ENCODE data around the gene POLR2L.

The POLR2L gene

GRCh38 chr11:842370-843002, at the start of gene POLR2L, which contains the start of gene TSPAN4:
Gene POLR2L (minus strand): TSS chr11:842529. CDS start chr11:842508, 21 bp downstream.
Gene TSPAN4 (plus strand): TSS chr11:842852. CDS start chr11:850305, 7,453 bp downstream.
- DNase-seq, result peak; percentile 96

DNA sequence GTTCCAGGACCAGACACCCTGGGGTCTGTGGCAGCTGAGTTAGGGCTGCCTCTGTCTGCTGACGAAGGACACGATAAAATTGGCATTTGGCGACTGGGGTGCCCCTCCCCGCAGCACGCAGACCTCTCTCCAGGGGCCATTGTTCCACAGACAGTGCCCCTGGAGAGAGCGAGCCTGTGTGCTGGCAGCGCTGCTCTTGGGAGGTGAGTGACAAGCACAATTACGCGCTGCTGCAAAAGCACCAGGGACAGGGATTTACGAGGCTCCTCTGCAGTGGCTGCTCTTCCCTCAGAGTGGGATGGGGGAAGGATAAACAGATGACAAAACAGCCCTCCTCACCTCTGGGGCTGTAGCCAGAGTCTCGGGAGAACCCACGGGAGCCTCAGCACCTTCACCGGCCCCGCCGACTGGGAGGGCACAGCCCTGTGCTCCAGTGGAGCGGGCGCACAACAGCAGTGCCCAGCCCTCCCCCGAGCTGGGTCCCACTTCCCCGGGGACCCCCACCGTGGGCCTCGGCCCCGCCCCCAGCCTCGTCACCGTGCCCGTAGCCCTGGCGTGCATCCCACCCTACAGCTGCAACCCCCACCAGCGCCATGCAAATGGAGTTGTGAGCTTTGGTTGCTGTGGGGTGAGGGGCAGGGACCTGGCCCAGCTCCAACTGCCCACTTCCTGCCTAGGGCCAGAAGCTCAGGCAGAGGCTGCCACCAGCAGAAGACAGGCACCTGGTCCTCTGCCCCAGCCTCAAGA, 48.6 kb upstream of the POLR2L start:
- DNase-seq, result no peak

GRCh38 chr11:889687-890475, 47.6 kb upstream of the POLR2L start:
- DNase-seq, result no peak

- no peak for DNase-seq
These were observed 46.9 kb upstream of the POLR2L start for GRCh38 chr11:889257-889656.

- DNase-seq, result no peak
These were observed 46.2 kb upstream of the POLR2L start for GRCh38 chr11:888310-889212.

DNA sequence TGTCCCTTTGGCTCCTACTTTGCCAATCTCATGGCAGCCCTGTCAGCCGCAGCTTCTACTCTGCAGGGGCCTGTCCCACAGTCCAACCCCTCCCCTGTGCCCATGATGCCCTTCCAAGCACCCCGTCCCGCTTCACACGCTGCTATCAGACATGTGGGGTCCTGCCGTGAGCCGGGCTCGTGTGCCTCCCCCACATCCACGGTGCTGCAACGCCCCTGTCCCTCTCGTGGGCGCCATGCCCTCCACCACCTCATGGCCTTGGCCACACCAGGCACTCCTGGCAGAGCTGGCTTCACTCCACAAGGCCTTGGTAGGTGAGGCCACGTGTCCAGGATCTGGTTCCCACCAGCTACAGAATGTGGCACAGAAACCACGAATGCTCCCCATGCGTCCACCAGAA, 45.3 kb upstream of the POLR2L start:
- DNase-seq, result no peak

- no peak for DNase-seq
These were observed 44.2 kb upstream of the POLR2L start for GRCh38 chr11:886568-886967.

DNA sequence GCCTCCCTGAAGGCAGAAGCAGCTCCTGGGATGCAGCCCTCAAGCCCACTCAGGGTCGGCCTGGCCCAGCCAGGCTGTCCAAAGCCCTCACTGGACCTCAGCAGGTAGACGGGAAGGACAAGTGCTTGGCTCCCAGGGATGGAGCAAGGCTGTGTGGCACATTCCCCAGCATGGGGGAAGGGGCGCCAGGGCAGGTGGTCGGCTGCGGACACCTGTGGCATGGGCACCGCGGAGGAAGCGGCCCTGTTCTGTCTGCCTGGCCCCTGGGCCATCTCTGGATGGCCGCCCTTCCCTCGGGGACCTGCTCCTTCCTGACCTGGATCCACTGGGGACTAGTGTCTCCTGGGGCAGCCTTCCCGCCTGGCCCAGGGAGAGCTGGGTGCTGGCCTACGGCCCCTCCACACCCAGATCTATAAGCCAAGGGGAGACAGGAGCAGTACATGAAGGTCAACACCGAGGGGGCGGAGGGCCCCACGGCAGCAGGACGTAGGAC, 42.3 kb upstream of the POLR2L start:
- DNase-seq, result no peak

DNA sequence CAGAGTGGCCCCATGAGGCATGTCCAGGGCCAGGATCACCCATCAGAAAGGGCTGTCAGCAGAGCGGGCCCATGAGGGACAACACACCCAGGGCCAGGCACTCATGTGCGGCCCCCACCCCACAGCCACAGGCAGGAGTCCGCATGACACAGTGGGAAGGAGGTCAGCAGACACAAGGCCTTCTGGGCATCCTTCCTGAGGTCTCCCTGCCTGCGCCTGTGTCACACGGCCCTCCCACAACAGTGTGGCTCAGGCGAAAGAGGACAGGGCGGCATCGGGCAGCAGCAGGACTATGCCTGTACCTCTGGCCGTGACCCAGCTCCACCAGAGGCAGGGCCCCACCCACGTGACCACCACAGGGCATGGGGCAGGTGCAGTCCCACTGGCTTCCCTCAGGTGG, 41.2 kb upstream of the POLR2L start:
- DNase-seq, result no peak

GRCh38 chr11:882596-882995, 40.3 kb upstream of the POLR2L start:
- no peak for DNase-seq

GRCh38 chr11:880447-880846, 38.1 kb upstream of the POLR2L start:
- DNase-seq, result no peak

DNA sequence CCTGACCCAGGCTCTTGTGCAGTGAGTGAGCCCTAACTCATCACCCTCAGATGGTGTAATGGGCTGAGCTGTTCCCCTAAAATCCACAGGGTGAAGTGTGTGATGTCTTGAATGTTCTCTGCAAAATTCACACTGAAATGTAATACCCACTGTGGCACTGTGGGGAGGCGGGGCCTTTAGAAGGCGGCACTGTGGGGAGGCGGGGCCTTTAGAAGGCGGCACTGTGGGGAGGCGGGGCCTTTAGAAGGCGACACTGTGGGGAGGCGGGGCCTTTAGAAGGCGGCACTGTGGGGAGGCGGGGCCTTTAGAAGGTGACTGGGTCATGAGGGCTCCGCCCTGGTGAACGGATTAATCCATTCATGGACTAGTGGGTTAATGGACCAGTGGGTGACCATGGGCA, 35.2 kb upstream of the POLR2L start:
- DNase-seq, result no peak

DNA sequence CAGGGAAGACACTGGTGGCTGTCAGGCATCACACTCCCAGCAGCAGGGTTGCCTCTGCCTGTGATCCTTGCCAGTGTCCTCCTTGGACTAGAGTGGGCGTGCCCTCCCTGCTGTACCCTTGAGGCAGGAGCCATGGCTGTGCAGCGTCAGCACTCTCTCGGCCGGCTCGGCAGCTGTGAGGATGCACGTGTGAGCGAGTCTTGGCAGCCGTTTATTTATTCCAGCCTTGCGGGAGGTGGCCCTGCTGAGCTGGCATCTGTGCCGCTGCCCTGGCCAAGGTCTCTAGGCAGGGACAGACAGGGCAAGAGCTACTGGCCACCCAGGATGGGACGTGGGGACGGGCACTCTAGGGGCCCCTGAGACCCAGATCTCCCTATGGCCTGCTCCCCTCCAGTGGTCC, 34.2 kb upstream of the POLR2L start:
- no peak for DNase-seq

DNA sequence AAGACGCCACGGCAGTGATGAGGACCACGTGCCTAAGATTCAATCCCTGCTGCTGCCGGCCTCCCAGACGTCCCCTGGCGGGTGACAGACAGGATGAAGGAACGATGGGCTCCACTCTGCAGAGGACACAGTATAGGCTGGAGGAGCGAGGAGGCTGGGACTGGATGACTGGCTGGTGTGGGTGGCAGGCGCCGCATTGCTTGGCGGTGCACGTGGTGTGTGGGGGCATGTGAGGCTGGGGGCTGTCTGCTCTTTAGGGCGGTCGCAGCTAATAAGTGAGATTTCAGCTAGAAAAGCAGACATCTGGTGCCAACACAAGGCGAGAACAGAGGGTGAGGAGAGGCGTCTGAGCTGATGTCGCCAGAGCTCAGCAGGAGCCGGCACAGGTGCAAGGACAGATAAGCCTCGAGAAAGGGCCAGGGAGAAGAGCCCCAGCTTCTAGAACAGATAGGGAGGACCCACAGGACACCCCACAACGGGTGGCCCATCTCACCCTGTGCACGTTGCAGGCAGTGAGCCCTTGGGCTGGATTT, 33.5 kb upstream of the POLR2L start:
- DNase-seq, result no peak

GRCh38 chr11:875203-875602, 32.9 kb upstream of the POLR2L start:
- DNase-seq, result no peak

GRCh38 chr11:873706-874105, 31.4 kb upstream of the POLR2L start:
- DNase-seq, result no peak

GRCh38 chr11:872799-873198, 30.5 kb upstream of the POLR2L start:
- no peak for DNase-seq

GRCh38 chr11:871472-871871, 29.1 kb upstream of the POLR2L start:
- DNase-seq, result no peak

DNA sequence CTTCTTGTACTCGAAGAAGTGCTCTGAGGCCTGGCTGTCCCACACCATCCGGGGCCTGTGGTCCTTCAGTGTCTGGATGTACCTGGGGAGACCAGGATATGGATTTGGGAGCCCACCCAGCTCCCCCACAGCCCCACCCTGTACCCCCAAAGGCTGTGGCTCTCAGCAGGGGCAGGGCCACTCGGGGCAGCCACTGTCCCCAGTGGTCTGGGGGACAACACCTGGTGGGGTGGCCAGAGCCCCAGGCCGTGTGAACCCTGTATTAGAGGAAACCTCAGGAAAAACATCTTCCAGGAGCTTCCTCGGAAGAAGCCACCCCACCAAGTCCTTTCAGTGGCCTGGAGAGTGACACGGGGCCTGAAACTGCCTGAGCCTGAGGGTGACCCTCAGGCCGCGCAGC, 28.1 kb upstream of the POLR2L start:
- DNase-seq, result no peak

DNA sequence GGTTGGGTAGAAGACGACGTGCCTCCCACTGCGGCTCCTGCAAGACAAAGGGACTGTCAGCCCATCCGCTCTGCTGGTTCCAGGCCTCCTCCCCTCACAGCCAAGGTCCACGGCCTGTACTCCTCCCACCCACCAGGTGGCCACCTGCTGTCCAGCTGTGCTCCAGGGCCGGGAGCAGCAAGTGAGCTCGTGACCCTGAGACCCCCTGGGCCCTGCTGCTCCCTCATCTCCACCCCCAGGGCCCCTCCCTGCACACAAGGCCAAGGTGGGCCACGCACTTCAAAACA, 27.7 kb upstream of the POLR2L start:
- DNase-seq, result no peak

GRCh38 chr11:869399-870126, 27.2 kb upstream of the POLR2L start:
- no peak for DNase-seq

DNA sequence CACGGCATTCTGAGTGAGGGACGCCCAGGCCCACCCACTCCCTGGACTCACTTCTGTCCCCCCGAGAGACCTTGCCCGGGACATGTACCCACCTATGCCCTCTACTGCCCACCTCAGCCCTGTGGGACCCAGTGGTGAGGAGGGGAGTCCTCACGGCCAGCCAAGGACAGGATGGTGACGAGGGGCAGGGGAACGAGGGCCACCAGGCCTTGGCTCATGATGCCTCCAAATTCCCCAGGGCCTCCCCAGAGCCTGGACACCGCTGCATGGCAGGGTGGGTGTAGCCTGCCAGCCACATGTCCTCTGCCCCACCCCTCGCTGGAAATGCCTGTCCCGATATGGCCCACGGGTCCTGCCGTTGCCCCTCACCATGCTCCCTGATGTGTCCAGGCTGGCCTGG, 26.5 kb upstream of the POLR2L start:
- no peak for DNase-seq
